Cardiac muscle cell (in vitro differentiated cells and primary cell): ENCODE measurements around the gene GAN. TPM values are rescaled to one million over a fixed set of nuclear protein-coding genes. Genes with fewer than 3 reads are reported as not detected.

Experiments used
- DNase-seq, 2 donors: peaks; one replicate each; pipeline versions ENCODE4 v3.0.0 to v3.0.0-alpha.2; 2010 to 2017; ENCODE audit warnings: low read depth in 1 of 2, low spot score in 1 of 2
- H3K27ac ChIP-seq: fragments of 200-600 bp; sonication (generic); 2 replicates; pipeline ENCODE4 v1.5.1; 2016
- H3K27me3 ChIP-seq: fragments of 200-600 bp; sonication (generic); 2 replicates; pipeline ENCODE4 v1.6.0; 2016; ENCODE audit warnings: control low read depth
- H3K36me3 ChIP-seq: fragments of 200-600 bp; sonication (generic); 2 replicates; pipeline ENCODE4 v1.5.1; 2016; ENCODE audit warnings: control low read depth
- H3K4me1 ChIP-seq: fragments of 200-600 bp; sonication (generic); 2 replicates; pipeline ENCODE4 v1.8.1; 2017; ENCODE audit warnings: low read depth, mild to moderate bottlenecking, mixed run types
- H3K4me3 ChIP-seq: fragments of 200-600 bp; sonication (generic); 2 replicates; pipeline ENCODE4 v1.5.1; 2016; ENCODE audit warnings: mild to moderate bottlenecking
- H3K9me3 ChIP-seq: fragments of 200-600 bp; sonication (generic); 2 replicates; pipeline ENCODE4 v1.5.1; 2017; ENCODE audit warnings: low read depth, mild to moderate bottlenecking, control low read depth
- CTCF ChIP-seq: IDR thresholded peaks from 2 replicates; pipeline ENCODE4 v1.5.1; 2012; ENCODE audit warnings: low read depth, mild to moderate bottlenecking, low read length
- polyA plus RNA-seq: library from polyadenylated mRNA; unstranded; fragments of >200 nt; fragmentation: Nextera tagmentation; extraction: Ambion mirVana; gene quantifications from 2 replicates; pipeline ENCODE4 v1.2.1, GENCODE V29; 2016
- total RNA-seq: library from RNA; depleted of rRNA; stranded (reverse); fragments of >200 nt; gene quantifications from 2 replicates; pipeline ENCODE4 v1.2.3, GENCODE V29; 2016

The GAN gene
- total and polyA plus RNA-seq, 2 experiments from 2014 or later, result 2.7 to 30.8 TPM

GRCh38 chr16:81273223-81273950 is 41.4 kb upstream of the GAN start:
- H3K4me1 ChIP-seq, result no peaks in the 10 kb centered on the region
- H3K36me3 ChIP-seq, result no peaks in the 10 kb centered on the region
- H3K9me3 ChIP-seq, result no peaks in the 10 kb centered on the region
- no peak for TF ChIP-seq CTCF
- DNase-seq, result peak in 1 of 2 donors; percentile 11
- H3K4me3 ChIP-seq, result no peak overlapping the region
- H3K27me3 ChIP-seq, result no peaks in the 10 kb centered on the region
- no peak overlapping the region for H3K27ac ChIP-seq

GRCh38 chr16:81275064-81275532 is 39.7 kb upstream of the GAN start:
- TF ChIP-seq CTCF, result no peak
- no peaks in the 10 kb centered on the region for H3K27me3 ChIP-seq
- H3K27ac ChIP-seq, result no peak overlapping the region
- H3K4me3 ChIP-seq, result no peak overlapping the region
- H3K9me3 ChIP-seq, result no peaks in the 10 kb centered on the region
- DNase-seq, result no peak
- H3K36me3 ChIP-seq, result no peaks in the 10 kb centered on the region
- H3K4me1 ChIP-seq, result no peaks in the 10 kb centered on the region

GRCh38 chr16:81275795-81276194 is 39.0 kb upstream of the GAN start:
- Histone ChIP-seq H3K27me3 (no peaks in the 10 kb centered on the region), H3K27ac (no peak overlapping the region), H3K36me3 (no peaks in the 10 kb centered on the region), H3K4me1 (no peaks in the 10 kb centered on the region), H3K9me3 (no peaks in the 10 kb centered on the region), H3K4me3 (no peak overlapping the region)
- no peak for DNase-seq
- no peak for TF ChIP-seq CTCF

- Histone ChIP-seq H3K9me3 (no peaks in the 10 kb centered on the region), H3K27ac (no peak overlapping the region), H3K4me1 (no peaks in the 10 kb centered on the region), H3K4me3 (no peak overlapping the region), H3K36me3 (no peaks in the 10 kb centered on the region), H3K27me3 (no peaks in the 10 kb centered on the region)
- DNase-seq, result no peak
- TF ChIP-seq CTCF, result no peak
Observed at GRCh38 chr16:81276323-81276722, 38.4 kb upstream of the GAN start.

GRCh38 chr16:81277541-81278080 is 37.2 kb upstream of the GAN start:
- no peaks in the 10 kb centered on the region for H3K9me3 ChIP-seq
- no peaks in the 10 kb centered on the region for H3K36me3 ChIP-seq
- no peak for DNase-seq
- H3K27me3 ChIP-seq, result no peaks in the 10 kb centered on the region
- no peak for TF ChIP-seq CTCF
- H3K4me1 ChIP-seq, result no peaks in the 10 kb centered on the region
- H3K4me3 ChIP-seq, result no peak overlapping the region
- no peak overlapping the region for H3K27ac ChIP-seq
